Measurements from ENCODE around the gene LILRB5.
"Not testable (repeated sequence)": the region's sequence is repeated elsewhere in the genome, so short reads cannot be mapped to it uniquely, and the experiment has no call there.

LILRB5 gene

GRCh38 chr19:54257116-54257480 is at the start of gene LILRB5:
Gene LILRB5 (minus strand): TSS chr19:54257273. CDS start chr19:54257193, 80 bp downstream.
- no peak for DNase-seq (ENCODE audit: low read depth in 2 of 2)

GRCh38 chr19:54305141-54305540 is 48.1 kb upstream of the LILRB5 start:
- no peak for DNase-seq (ENCODE audit: low read depth in 2 of 2)

- DNase-seq (ENCODE audit: low read depth in 2 of 2) = no peak
These were observed 45.2 kb upstream of the LILRB5 start for GRCh38 chr19:54302257-54302656.

- DNase-seq (ENCODE audit: low read depth in 2 of 2) = no peak
These were observed 42.4 kb upstream of the LILRB5 start for GRCh38 chr19:54299515-54299914.

- no peak for DNase-seq (ENCODE audit: low read depth in 2 of 2)
These were observed 42.0 kb upstream of the LILRB5 start for GRCh38 chr19:54299126-54299498.

- no peak for DNase-seq (ENCODE audit: low read depth in 2 of 2)
These were observed 41.5 kb upstream of the LILRB5 start for GRCh38 chr19:54298357-54299125.

- no peak for DNase-seq (ENCODE audit: low read depth in 2 of 2)
These were observed 40.8 kb upstream of the LILRB5 start for GRCh38 chr19:54297759-54298305.

- no peak for DNase-seq (ENCODE audit: low read depth in 2 of 2)
These were observed 37.5 kb upstream of the LILRB5 start for GRCh38 chr19:54294539-54294938.

- DNase-seq (ENCODE audit: low read depth in 2 of 2) = not testable (repeated sequence)
These were observed 32.1 kb upstream of the LILRB5 start for GRCh38 chr19:54289160-54289559.

- no peak for DNase-seq (ENCODE audit: low read depth in 2 of 2)
These were observed 30.4 kb upstream of the LILRB5 start for GRCh38 chr19:54287456-54287855.

GRCh38 chr19:54286283-54286682 is 29.2 kb upstream of the LILRB5 start:
- not testable (repeated sequence) for DNase-seq (ENCODE audit: low read depth in 2 of 2)

- not testable (repeated sequence) for DNase-seq (ENCODE audit: low read depth in 2 of 2)
These were observed 28.5 kb upstream of the LILRB5 start for GRCh38 chr19:54285427-54286056.

GRCh38 chr19:54282686-54283470 is 25.8 kb upstream of the LILRB5 start:
- DNase-seq (ENCODE audit: low read depth in 2 of 2) = no peak

- DNase-seq (ENCODE audit: low read depth in 2 of 2) = not testable (repeated sequence)
These were observed 24.6 kb upstream of the LILRB5 start for GRCh38 chr19:54281729-54282075.

GRCh38 chr19:54281007-54281728 is 24.1 kb upstream of the LILRB5 start, which contains the start of gene LILRB2:
Gene LILRB2 (minus strand): TSS chr19:54281110. CDS start chr19:54280496, 614 bp downstream.
- no peak for DNase-seq (ENCODE audit: low read depth in 2 of 2)

GRCh38 chr19:54280441-54280840 is 23.4 kb upstream of the LILRB5 start:
- DNase-seq (ENCODE audit: low read depth in 2 of 2) = not testable (repeated sequence)

- DNase-seq (ENCODE audit: low read depth in 2 of 2) = not testable (repeated sequence)
These were observed 23.0 kb upstream of the LILRB5 start for GRCh38 chr19:54280025-54280424.

- DNase-seq (ENCODE audit: low read depth in 2 of 2) = no peak
These were observed 22.4 kb upstream of the LILRB5 start for GRCh38 chr19:54279406-54279962.

- not testable (repeated sequence) for DNase-seq (ENCODE audit: low read depth in 2 of 2)
These were observed 21.6 kb upstream of the LILRB5 start for GRCh38 chr19:54278571-54279195.

GRCh38 chr19:54278056-54278455 is 21.0 kb upstream of the LILRB5 start:
- not testable (repeated sequence) for DNase-seq (ENCODE audit: low read depth in 2 of 2)
